HCEC 1CT (cell line): ENCODE data around the gene PPWD1.
"Not testable (repeated sequence)": the region's sequence is repeated elsewhere in the genome, so short reads cannot be mapped to it uniquely, and the experiment has no call there.

Experiments used
- DNase-seq: peaks from one replicate; pipeline ENCODE4 v3.0.0-alpha.2; 2017

Gene PPWD1

GRCh38 chr5:65562731-65563701, at the start of gene PPWD1, which contains the start of gene CENPK:
Gene PPWD1, plus strand, starts transcription at chr5:65563296. Its CDS starts 15 bp downstream, at chr5:65563311.
Gene CENPK, minus strand, starts transcription at chr5:65563168. Its CDS starts 8,261 bp downstream, at chr5:65554907.
- peak; percentile 96 for DNase-seq

GRCh38 chr5:65525726-65526125, 37.4 kb upstream of the PPWD1 start:
- DNase-seq, result no peak

GRCh38 chr5:65530904-65531303, 32.2 kb upstream of the PPWD1 start:
- DNase-seq, result no peak

- no peak for DNase-seq
Measured at GRCh38 chr5:65535529-65535987, 27.5 kb upstream of the PPWD1 start.

GRCh38 chr5:65539827-65540226, 23.3 kb upstream of the PPWD1 start:
- DNase-seq, result no peak

GRCh38 chr5:65544473-65544872, 18.6 kb upstream of the PPWD1 start:
- no peak for DNase-seq

GRCh38 chr5:65546141-65546540, 17.0 kb upstream of the PPWD1 start:
- DNase-seq, result no peak

- DNase-seq, result no peak
Measured at GRCh38 chr5:65548281-65548680, 14.8 kb upstream of the PPWD1 start.

GRCh38 chr5:65553941-65554340, 9.2 kb upstream of the PPWD1 start:
- DNase-seq, result no peak

GRCh38 chr5:65555287-65555686, 7.8 kb upstream of the PPWD1 start:
- no peak for DNase-seq

GRCh38 chr5:65556181-65556580, 6.9 kb upstream of the PPWD1 start:
- DNase-seq, result no peak

- no peak for DNase-seq
Measured at GRCh38 chr5:65556718-65557117, 6.4 kb upstream of the PPWD1 start.

- DNase-seq, result no peak
Measured at GRCh38 chr5:65563777-65564176, 681 bp downstream of the PPWD1 start.

- DNase-seq, result no peak
Measured at GRCh38 chr5:65566505-65566904, 3.4 kb downstream of the PPWD1 start.

- no peak for DNase-seq
Measured at GRCh38 chr5:65570598-65571226, 7.6 kb downstream of the PPWD1 start.

- no peak for DNase-seq
Measured at GRCh38 chr5:65577141-65577540, 14.0 kb downstream of the PPWD1 start.

- no peak for DNase-seq
Measured at GRCh38 chr5:65588694-65589093, 25.6 kb downstream of the PPWD1 start.

GRCh38 chr5:65601761-65602160, 38.7 kb downstream of the PPWD1 start:
- not testable (repeated sequence) for DNase-seq

- no peak for DNase-seq
Measured at GRCh38 chr5:65611524-65611923, 48.4 kb downstream of the PPWD1 start.

GRCh38 chr5:65612298-65612907, 49.3 kb downstream of the PPWD1 start:
- no peak for DNase-seq

- DNase-seq, result peak; percentile 50
Measured at GRCh38 chr5:65620021-65620420, 56.9 kb downstream of the PPWD1 start.

- DNase-seq, result not testable (repeated sequence)
Measured at GRCh38 chr5:65621961-65622360, 58.9 kb downstream of the PPWD1 start.

GRCh38 chr5:65623482-65623881, 60.4 kb downstream of the PPWD1 start:
- DNase-seq, result peak; percentile 4
